ENCODE results near the gene TBC1D30. TPM values are rescaled to one million over a fixed set of nuclear protein-coding genes. Genes with fewer than 3 reads are reported as not detected.

Gene TBC1D30
- total RNA-seq, 6 experiments from 2014 or later = 1.1 to 2.7 (median 1.3) TPM

GRCh38 chr12:64892561-64892960 is 68.1 kb downstream of the TBC1D30 start:
- intact Hi-C loops (cut with DNase I) = loop anchor here in 1 of 2 donors (10.0 kb wide), 1 partner anchor 332 kb away; no protein-coding TSS in a partner anchor

GRCh38 chr12:64893961-64894360 is 69.5 kb downstream of the TBC1D30 start:
- no peak for TF ChIP-seq POLR2A (IDR thresholded peaks at IDR 0.05)
- no peak for TF ChIP-seq CTCF (IDR thresholded peaks at IDR 0.05)
- Histone ChIP-seq H3K4me3 (no peak overlapping the region), H3K4me1 (no peaks in the 10 kb centered on the region), H3K36me3 (no peaks in the 10 kb centered on the region), H3K9me3 (no peaks in the 10 kb centered on the region), H3K27ac (no peak overlapping the region), H3K27me3 (no peaks in the 10 kb centered on the region)
- no peak for DNase-seq
- ATAC-seq = no peak
- WGBS (ENCODE audit: insufficient coverage, low coverage, low lambda C conversion rate, missing lambda C conversion rate) = 32% methylated on average over 4 of the region's 4 CpGs
- intact Hi-C loops (cut with DNase I) = loop anchor here in 1 of 2 donors (10.0 kb wide), 1 partner anchor 331 kb away; no protein-coding TSS in a partner anchor

More at GRCh38 chr12:64892561-64892960, 68.1 kb downstream of the TBC1D30 start:
- Histone ChIP-seq H3K9me3 (no peaks in the 10 kb centered on the region), H3K4me1 (no peaks in the 10 kb centered on the region), H3K27me3 (no peaks in the 10 kb centered on the region), H3K27ac (no peak overlapping the region), H3K36me3 (no peaks in the 10 kb centered on the region), H3K4me3 (no peak overlapping the region)
- WGBS (ENCODE audit: insufficient coverage, low coverage, low lambda C conversion rate, missing lambda C conversion rate) = 70% methylated on average over 4 of the region's 4 CpGs
- TF ChIP-seq CTCF (IDR thresholded peaks at IDR 0.05) (no peak), POLR2A (IDR thresholded peaks at IDR 0.05) (no peak)
- ATAC-seq (no peak), DNase-seq (no peak)

- Histone ChIP-seq H3K27me3 (no peaks in the 10 kb centered on the region), H3K27ac (no peak overlapping the region), H3K4me1 (no peaks in the 10 kb centered on the region), H3K4me3 (no peak overlapping the region), H3K9me3 (no peaks in the 10 kb centered on the region), H3K36me3 (no peaks in the 10 kb centered on the region)
- DNase-seq = no peak
- 42% methylated on average over 2 of the region's 2 CpGs for whole genome bisulfite sequencing (ENCODE audit: insufficient coverage, low coverage, low lambda C conversion rate, missing lambda C conversion rate)
- ATAC-seq = no peak
- TF ChIP-seq POLR2A (IDR thresholded peaks at IDR 0.05) = no peak
- TF ChIP-seq CTCF (IDR thresholded peaks at IDR 0.05) = no peak
- intact Hi-C loops (cut with DNase I) = loop anchor here in 1 of 2 donors (10.0 kb wide), 1 partner anchor 330 kb away; no protein-coding TSS in a partner anchor
Observed at GRCh38 chr12:64894827-64895475, 70.5 kb downstream of the TBC1D30 start.

GRCh38 chr12:64895526-64895925 is 71.1 kb downstream of the TBC1D30 start:
- no peaks in the 10 kb centered on the region for H3K4me1 ChIP-seq
- no peak for DNase-seq
- H3K27ac ChIP-seq = no peak overlapping the region
- H3K36me3 ChIP-seq = no peaks in the 10 kb centered on the region
- H3K4me3 ChIP-seq = no peak overlapping the region
- TF ChIP-seq POLR2A (IDR thresholded peaks at IDR 0.05) (no peak), CTCF (IDR thresholded peaks at IDR 0.05) (no peak)
- H3K27me3 ChIP-seq = no peaks in the 10 kb centered on the region
- ATAC-seq = no peak
- H3K9me3 ChIP-seq = no peaks in the 10 kb centered on the region
- 82% methylated on average over 5 of the region's 5 CpGs for WGBS (ENCODE audit: insufficient coverage, low coverage, low lambda C conversion rate, missing lambda C conversion rate)
- intact Hi-C loops (cut with DNase I) = loop anchor here in 1 of 2 donors (10.0 kb wide), 1 partner anchor 329 kb away; no protein-coding TSS in a partner anchor
